Myometrial cell (primary cell): Measurements from ENCODE around the gene TMC5. TPM values are rescaled to one million over a fixed set of nuclear protein-coding genes. Genes with fewer than 3 reads are reported as not detected.

Experiments used
- total RNA-seq: library from RNA; depleted of rRNA; stranded (reverse); fragments of >200 nt; gene quantifications from 2 replicates; pipeline ENCODE4 v1.2.3, GENCODE V29; 2015

TMC5 gene, protein sequence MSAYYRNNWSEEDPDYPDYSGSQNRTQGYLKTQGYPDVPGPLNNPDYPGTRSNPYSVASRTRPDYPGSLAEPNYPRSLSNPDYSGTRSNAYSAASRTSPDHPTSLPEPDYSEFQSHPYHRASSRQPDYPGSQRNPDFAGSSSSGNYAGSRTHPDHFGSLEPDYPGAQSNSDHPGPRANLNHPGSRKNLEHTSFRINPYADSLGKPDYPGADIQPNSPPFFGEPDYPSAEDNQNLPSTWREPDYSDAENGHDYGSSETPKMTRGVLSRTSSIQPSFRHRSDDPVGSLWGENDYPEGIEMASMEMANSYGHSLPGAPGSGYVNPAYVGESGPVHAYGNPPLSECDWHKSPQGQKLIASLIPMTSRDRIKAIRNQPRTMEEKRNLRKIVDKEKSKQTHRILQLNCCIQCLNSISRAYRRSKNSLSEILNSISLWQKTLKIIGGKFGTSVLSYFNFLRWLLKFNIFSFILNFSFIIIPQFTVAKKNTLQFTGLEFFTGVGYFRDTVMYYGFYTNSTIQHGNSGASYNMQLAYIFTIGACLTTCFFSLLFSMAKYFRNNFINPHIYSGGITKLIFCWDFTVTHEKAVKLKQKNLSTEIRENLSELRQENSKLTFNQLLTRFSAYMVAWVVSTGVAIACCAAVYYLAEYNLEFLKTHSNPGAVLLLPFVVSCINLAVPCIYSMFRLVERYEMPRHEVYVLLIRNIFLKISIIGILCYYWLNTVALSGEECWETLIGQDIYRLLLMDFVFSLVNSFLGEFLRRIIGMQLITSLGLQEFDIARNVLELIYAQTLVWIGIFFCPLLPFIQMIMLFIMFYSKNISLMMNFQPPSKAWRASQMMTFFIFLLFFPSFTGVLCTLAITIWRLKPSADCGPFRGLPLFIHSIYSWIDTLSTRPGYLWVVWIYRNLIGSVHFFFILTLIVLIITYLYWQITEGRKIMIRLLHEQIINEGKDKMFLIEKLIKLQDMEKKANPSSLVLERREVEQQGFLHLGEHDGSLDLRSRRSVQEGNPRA
- not detected in 2 replicates for total RNA-seq

DNA sequence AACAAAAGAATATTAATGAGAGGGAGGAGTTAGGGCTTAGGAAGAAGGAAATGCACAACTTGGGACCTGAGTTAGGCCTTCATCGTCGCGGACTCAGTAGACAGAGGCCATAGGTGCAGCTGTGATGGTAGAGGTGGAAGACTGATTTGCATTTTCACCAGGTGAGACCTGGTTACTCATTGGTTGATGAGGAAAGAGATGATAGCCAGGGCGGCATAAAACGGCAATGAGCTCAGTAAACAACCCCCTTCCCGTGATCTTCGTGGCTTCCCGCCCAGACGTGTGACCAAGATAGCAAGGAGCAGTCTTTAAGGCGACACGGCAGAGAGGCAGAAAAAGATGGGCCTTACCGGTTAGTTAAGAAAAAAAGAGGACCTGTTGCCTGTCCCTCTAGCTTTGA is at the start of gene TMC5:
Gene TMC5 (plus strand): TSS at position 244 of the 400 bp plus-strand sequence. CDS start 22,156 bp downstream, outside the sequence.

DNA sequence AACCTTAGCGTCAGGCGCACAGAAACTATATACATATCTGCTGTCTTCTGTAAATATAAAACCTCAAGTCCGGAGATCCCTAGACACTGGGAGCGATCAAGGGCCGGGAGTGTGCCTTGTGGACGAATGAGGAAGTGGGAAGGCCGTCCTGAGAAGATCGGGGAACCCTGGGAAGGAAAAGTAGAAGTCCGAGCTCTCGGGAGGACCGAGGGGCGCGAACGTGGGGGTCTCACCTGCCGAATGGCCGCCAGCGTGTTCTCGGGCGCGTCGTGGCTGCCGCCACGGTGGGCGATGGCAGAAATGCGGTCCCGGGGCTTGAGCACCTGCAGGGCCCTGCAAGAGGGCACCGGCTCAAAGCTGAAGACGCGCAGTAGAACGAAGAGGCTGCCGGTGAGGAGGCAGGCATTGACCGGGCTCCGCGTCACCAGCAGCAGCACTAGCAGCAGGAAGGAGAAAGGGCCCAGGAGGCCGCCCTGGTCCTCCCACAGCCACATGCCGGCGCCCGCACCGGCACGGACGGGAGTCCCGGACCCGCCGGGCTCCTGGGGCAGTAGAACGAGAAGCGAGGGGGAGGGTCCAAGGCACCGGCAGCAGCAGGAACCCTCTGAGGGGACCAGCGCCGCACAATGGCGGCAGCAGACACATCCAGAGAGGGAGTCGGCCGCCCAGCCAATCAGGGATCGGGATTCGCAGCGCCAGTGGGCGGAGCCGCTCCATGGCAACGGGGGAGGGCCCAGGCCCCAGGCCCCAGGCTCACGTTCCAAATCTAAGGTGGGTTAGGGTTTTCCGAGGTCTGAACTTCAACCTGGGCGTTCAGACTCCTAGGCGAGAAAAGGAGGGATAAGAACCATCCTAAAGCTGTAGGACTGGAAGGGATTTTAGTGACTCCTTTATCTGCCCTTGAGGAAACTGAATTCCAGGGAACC is 104.1 kb downstream of the TMC5 start, which contains the start of gene GDE1:
Gene GDE1 (minus strand): TSS at position 628 of the 926 bp plus-strand sequence. CDS start 134 bp downstream, at position 494.

DNA sequence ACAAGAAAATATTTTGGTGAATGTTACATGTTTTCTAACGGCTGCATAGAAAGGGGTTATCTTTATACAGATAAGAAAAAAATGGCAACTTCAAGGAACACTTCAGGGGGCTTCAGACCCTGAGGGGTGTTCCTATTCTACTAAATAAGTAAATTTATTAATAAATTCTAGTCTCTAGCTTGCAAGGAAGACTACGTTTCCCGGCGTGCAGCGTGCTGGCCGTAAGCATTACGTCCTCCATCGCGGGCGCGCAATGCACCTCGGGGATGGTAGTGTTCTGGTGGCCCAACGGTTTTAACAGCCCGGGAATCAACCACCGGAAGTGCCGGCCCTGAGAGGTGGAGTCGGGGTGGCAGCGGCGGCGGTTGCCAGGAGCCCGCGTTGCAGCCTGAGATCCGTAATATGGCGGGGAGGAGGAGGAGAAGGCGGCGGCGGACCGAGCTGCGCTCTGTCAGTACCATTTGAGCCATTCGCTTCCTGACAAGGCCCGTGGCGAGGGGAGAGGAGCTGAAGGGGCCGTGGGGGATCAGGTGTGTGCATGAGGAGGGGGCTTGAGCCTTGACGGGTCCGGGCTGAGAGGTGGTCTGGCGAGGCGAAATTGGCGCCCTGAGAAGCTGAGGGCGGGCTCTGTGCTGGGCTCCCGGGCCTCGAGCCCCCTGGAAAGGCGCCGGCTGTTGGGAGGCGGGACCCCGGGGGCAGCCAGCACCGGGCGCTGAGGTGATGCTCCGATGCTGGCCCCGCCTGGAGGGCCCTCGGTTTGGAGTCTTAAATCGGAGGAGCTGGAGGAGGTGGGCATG is 106.1 kb downstream of the TMC5 start, which contains the start of gene CCP110:
Gene CCP110 (plus strand): TSS at position 384 of the 797 bp plus-strand sequence. CDS start 3,940 bp downstream, outside the sequence.

Other genes starting within 250 kb of the TMC5 start
- not detected in 2 replicates for gene SYT17, start 249.6 kb upstream of the TMC5 start, total RNA-seq
- not detected in 2 replicates for gene CLEC19A, start 132.2 kb upstream of the TMC5 start, total RNA-seq
- gene GDE1, start 104.2 kb downstream of the TMC5 start, total RNA-seq, result 55.6 and 61.9 TPM in 2 replicates
- 6.3 and 8.0 TPM in 2 replicates for gene CCP110, start 106.1 kb downstream of the TMC5 start, total RNA-seq
- 41.8 and 48.4 TPM in 2 replicates for gene VPS35L, start 137.8 kb downstream of the TMC5 start, total RNA-seq